B cell (primary cell): ENCODE results near the gene MZB1.

Source experiments
- CTCF ChIP-seq: fragments of 200-600 bp; IDR thresholded peaks from one replicate; pipeline ENCODE4 v1.8.0; 2022; ENCODE audit warnings: antibody characterized with exemption, mild to moderate bottlenecking
- EZH2 ChIP-seq: IDR thresholded peaks from 2 replicates; pipeline ENCODE4 v1.6.1; 2012; ENCODE audit warnings: borderline replicate concordance, low read depth, mild to moderate bottlenecking, moderate library complexity, low read length; ENCODE audit not compliant: insufficient read depth, poor library complexity, severe bottlenecking

GRCh38 chr5:139413963-139414362 is 24.2 kb upstream of the MZB1 start:
- no peak for TF ChIP-seq EZH2
- TF ChIP-seq CTCF: no peak
